Neural progenitor cell (in vitro differentiated cells): ENCODE measurements around the gene MELK. TPM values are rescaled to one million over a fixed set of nuclear protein-coding genes. Genes with fewer than 3 reads are reported as not detected.

Experiments used
- DNase-seq: peaks from one replicate; pipeline ENCODE4 v3.0.0-alpha.2; 2016; ENCODE audit warnings: low spot score
- H2AFZ ChIP-seq: fragments of 200-600 bp; sonication (generic); replicated peaks from 2 replicates; pipeline ENCODE4 v1.6.1; 2016; ENCODE audit warnings: antibody characterized with exemption
- H3F3A ChIP-seq: fragments of 200-600 bp; sonication (generic); 2 replicates; pipeline ENCODE4 v1.6.1; 2016; ENCODE audit warnings: antibody characterized with exemption, low read depth
- H3K27ac ChIP-seq: fragments of 200-600 bp; sonication (generic); 2 replicates; pipeline ENCODE4 v1.5.1; 2016; ENCODE audit warnings: mild to moderate bottlenecking
- H3K27me3 ChIP-seq: fragments of 200-600 bp; sonication (generic); 2 replicates; pipeline ENCODE4 v1.6.1; 2016; ENCODE audit warnings: mild to moderate bottlenecking, moderate library complexity
- H3K36me3 ChIP-seq: fragments of 200-600 bp; sonication (generic); 2 replicates; pipeline ENCODE4 v1.5.1; 2016
- H3K4me1 ChIP-seq: fragments of 200-600 bp; sonication (generic); 2 replicates; pipeline ENCODE4 v1.6.1; 2016; ENCODE audit warnings: mixed run types
- H3K4me2 ChIP-seq: fragments of 200-600 bp; sonication (generic); 2 replicates; pipeline ENCODE4 v1.6.1; 2016
- H3K4me3 ChIP-seq: fragments of 200-600 bp; sonication (generic); 2 replicates; pipeline ENCODE4 v1.5.1; 2016
- H3K79me2 ChIP-seq: fragments of 200-600 bp; sonication (generic); 2 replicates; pipeline ENCODE4 v1.6.1; 2016; ENCODE audit warnings: low read depth
- H3K9ac ChIP-seq: fragments of 200-600 bp; sonication (generic); 2 replicates; pipeline ENCODE4 v1.6.1; 2016
- H3K9me3 ChIP-seq: fragments of 200-600 bp; sonication (generic); 2 replicates; pipeline ENCODE4 v1.5.1; 2016; ENCODE audit warnings: low read depth
- H4K20me1 ChIP-seq: fragments of 200-600 bp; sonication (generic); 2 replicates; pipeline ENCODE4 v1.6.1; 2016; ENCODE audit warnings: low read depth
- H3K27ac Mint-ChIP-seq: 3 replicates; pipeline ENCODE4 v1.8.0; 2021; ENCODE audit warnings: mixed read lengths
- H3K27me3 Mint-ChIP-seq: 2 replicates; pipeline ENCODE4 v1.8.0; 2022; ENCODE audit warnings: low read depth, mild to moderate bottlenecking, inconsistent platforms, moderate library complexity, mixed read lengths; ENCODE audit not compliant: insufficient read depth
- H3K36me3 Mint-ChIP-seq: 3 replicates; pipeline ENCODE4 v1.8.0; 2021; ENCODE audit warnings: mixed read lengths
- H3K4me1 Mint-ChIP-seq: 3 replicates; pipeline ENCODE4 v1.8.0; 2021; ENCODE audit warnings: mixed read lengths
- H3K4me3 Mint-ChIP-seq: 3 replicates; pipeline ENCODE4 v1.8.0; 2021; ENCODE audit warnings: mild to moderate bottlenecking, moderate library complexity, mixed read lengths
- H3K9me3 Mint-ChIP-seq: 3 replicates; pipeline ENCODE4 v1.8.0; 2020; ENCODE audit warnings: mixed read lengths
- CTCF ChIP-seq: fragments of 200-600 bp; sonication (generic); IDR thresholded peaks from 2 replicates; pipeline ENCODE4 v1.5.1; 2017; ENCODE audit warnings: antibody characterized with exemption, mild to moderate bottlenecking
- EZH2 ChIP-seq: fragments of 200-600 bp; sonication (generic); IDR thresholded peaks from 2 replicates; pipeline ENCODE4 v1.6.1; 2017; ENCODE audit warnings: antibody characterized with exemption, mild to moderate bottlenecking, moderate library complexity
- EZH2phosphoT487 ChIP-seq: fragments of 200-600 bp; sonication (generic); IDR thresholded peaks from 2 replicates; pipeline ENCODE4 v1.6.1; 2017; ENCODE audit warnings: antibody characterized with exemption
- total RNA-seq: library from RNA; depleted of rRNA; stranded (reverse); fragments of >200 nt; gene quantifications from 2 replicates; pipeline ENCODE4 v1.2.3, GENCODE V29; 2015; ENCODE audit warnings: low replicate concordance

MELK gene
- total RNA-seq, 1 donor from 2014 or later = 112 TPM

DNA sequence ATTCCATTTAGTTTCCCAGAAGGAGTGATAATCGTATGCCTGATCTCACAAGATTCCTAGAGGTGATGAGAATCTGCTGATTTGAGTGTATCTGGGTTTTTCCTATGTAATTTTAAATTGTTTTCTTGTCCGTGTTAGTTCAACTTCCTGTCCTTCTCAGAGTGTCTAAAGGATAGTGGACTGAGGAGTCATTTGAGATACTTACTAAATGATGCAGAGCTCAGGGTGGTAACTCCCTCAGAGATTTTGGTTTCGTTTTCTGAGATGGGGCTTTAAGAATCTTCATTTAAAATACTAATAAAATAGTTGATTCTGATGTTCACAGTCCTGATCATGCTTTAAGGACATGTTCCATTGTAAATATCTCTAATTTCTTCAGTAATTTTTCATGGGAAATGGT, 30.3 kb downstream of the MELK start:
- no peaks in the 10 kb centered on the region for H3K9me3 Mint-ChIP-seq
- TF ChIP-seq CTCF = no peak
- no peak for TF ChIP-seq EZH2phosphoT487
- no peak for TF ChIP-seq EZH2
- H3K79me2 ChIP-seq = peaks cover 8% of the 10 kb centered on the region
- H3K27ac Mint-ChIP-seq = no peak overlapping the region
- H4K20me1 ChIP-seq = no peaks in the 10 kb centered on the region
- no peak overlapping the region for H3K4me3 Mint-ChIP-seq
- no peaks in the 10 kb centered on the region for H3K4me1 Mint-ChIP-seq
- no peak overlapping the region for H3K4me3 ChIP-seq
- H3K4me1 ChIP-seq = no peaks in the 10 kb centered on the region
- H3K4me2 ChIP-seq = no peak overlapping the region
- peaks cover 28% of the 10 kb centered on the region for H3K36me3 Mint-ChIP-seq
- peaks cover 17% of the 10 kb centered on the region for H3F3A ChIP-seq
- no peak overlapping the region for H3K9ac ChIP-seq
- no peaks in the 10 kb centered on the region for H3K9me3 ChIP-seq
- peaks cover 34% of the 10 kb centered on the region for H3K36me3 ChIP-seq
- H3K27me3 Mint-ChIP-seq = no peaks in the 10 kb centered on the region
- DNase-seq = no peak
- H3K27me3 ChIP-seq = no peaks in the 10 kb centered on the region
- H3K27ac ChIP-seq = no peak overlapping the region
- no peak overlapping the region for H2AFZ ChIP-seq

DNA sequence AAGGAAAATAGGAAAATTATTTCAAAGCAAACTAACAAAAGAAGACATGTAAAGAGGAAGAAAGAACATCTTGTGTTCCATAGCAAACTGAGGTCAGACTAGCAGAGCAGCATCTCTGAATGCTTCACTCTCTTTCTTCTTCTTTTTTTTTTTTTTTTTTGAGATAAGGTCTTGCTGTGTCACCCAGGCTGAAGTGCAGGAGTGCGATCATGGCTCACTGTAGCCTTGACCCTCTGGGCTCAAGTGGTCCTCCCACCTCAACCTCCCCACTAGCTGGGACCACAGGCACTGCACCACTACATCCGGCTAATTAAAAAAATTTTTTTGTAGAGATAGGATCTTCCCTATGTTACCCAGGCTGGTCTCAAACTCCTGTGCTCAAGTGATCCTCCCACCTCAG, 36.6 kb downstream of the MELK start:
- Mint-ChIP-seq H3K27ac (no peak overlapping the region), H3K9me3 (peaks cover 6% of the 10 kb centered on the region), H3K4me3 (no peak overlapping the region), H3K36me3 (peaks cover 33% of the 10 kb centered on the region), H3K27me3 (no peaks in the 10 kb centered on the region), H3K4me1 (peaks cover 4% of the 10 kb centered on the region)
- no peak overlapping the region for H3K4me2 ChIP-seq
- H3K9ac ChIP-seq = no peak overlapping the region
- no peak for TF ChIP-seq EZH2
- TF ChIP-seq CTCF = no peak
- TF ChIP-seq EZH2phosphoT487 = no peak
- no peak for DNase-seq
- no peaks in the 10 kb centered on the region for H3K27me3 ChIP-seq
- peaks cover 19% of the 10 kb centered on the region for H3K79me2 ChIP-seq
- no peak overlapping the region for H3K4me3 ChIP-seq
- peaks cover 19% of the 10 kb centered on the region for H3K36me3 ChIP-seq
- no peaks in the 10 kb centered on the region for H3K4me1 ChIP-seq
- H3K27ac ChIP-seq = no peak overlapping the region
- H2AFZ ChIP-seq = no peak overlapping the region
- H3K9me3 ChIP-seq = no peaks in the 10 kb centered on the region
- H3F3A ChIP-seq = peaks cover 25% of the 10 kb centered on the region
- no peaks in the 10 kb centered on the region for H4K20me1 ChIP-seq

DNA sequence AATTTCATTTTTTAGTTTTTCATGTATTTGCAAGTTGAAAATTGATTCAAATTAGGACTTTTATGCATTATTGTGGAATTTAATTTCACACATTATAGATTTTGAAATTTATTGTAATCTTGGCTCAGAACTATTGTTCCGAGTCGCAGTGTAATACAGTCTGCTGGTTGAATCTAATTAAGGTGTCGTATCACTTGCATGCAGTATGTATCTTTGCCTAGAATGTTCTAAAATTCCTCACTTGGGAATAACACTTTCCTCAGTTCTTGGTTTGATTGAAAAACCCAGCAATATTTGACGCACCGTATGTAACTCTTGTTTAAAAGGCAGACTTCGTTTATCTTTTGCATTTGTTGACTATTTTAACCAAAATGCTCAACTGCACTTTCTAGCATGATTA, 49.4 kb downstream of the MELK start:
- H3F3A ChIP-seq = no peaks in the 10 kb centered on the region
- Mint-ChIP-seq H3K4me1 (no peaks in the 10 kb centered on the region), H3K9me3 (no peaks in the 10 kb centered on the region), H3K27ac (no peak overlapping the region), H3K4me3 (no peak overlapping the region), H3K27me3 (no peaks in the 10 kb centered on the region), H3K36me3 (peaks cover 5% of the 10 kb centered on the region)
- peaks cover 31% of the 10 kb centered on the region for H3K79me2 ChIP-seq
- H3K36me3 ChIP-seq = peaks cover 4% of the 10 kb centered on the region
- H3K4me2 ChIP-seq = no peak overlapping the region
- no peaks in the 10 kb centered on the region for H3K4me1 ChIP-seq
- no peak overlapping the region for H3K4me3 ChIP-seq
- no peaks in the 10 kb centered on the region for H3K27me3 ChIP-seq
- no peak overlapping the region for H2AFZ ChIP-seq
- no peak for DNase-seq
- no peak overlapping the region for H3K27ac ChIP-seq
- no peaks in the 10 kb centered on the region for H3K9me3 ChIP-seq
- no peak overlapping the region for H3K9ac ChIP-seq
- peaks cover 3% of the 10 kb centered on the region for H4K20me1 ChIP-seq
- TF ChIP-seq EZH2phosphoT487 = no peak
- no peak for TF ChIP-seq EZH2
- TF ChIP-seq CTCF = no peak
